Gastrocnemius medialis (tissue), 4 donors: Measurements from ENCODE around the gene SLC3A2. TPM values are rescaled to one million over a fixed set of nuclear protein-coding genes. Genes with fewer than 3 reads are reported as not detected.
"Not testable (repeated sequence)": the region's sequence is repeated elsewhere in the genome, so short reads cannot be mapped to it uniquely, and the experiment has no call there.

ENCODE experiments used
- ATAC-seq, 2 donors: fragments of 150-250 bp; one replicate each; pipeline ENCODE4 v1.9.1; 2016
- DNase-seq, 2 donors: peaks; one replicate each; pipeline ENCODE4 v3.0.0-alpha.2; 2019
- H3K27ac ChIP-seq, 4 donors: fragments of 200-600 bp; sonication (generic); 1 replicate in 1 of 4; 2 replicates in 3 of 4; pipeline ENCODE4 v1.5.1; 2016 to 2018; ENCODE audit warnings: mild to moderate bottlenecking in 2 of 4, moderate library complexity in 1 of 4
- H3K27me3 ChIP-seq, 3 donors: fragments of 200-600 bp; sonication (generic) in 2 of 3; 1 replicate in 1 of 3; 2 replicates in 2 of 3; pipeline versions ENCODE4 v1.5.1 to v1.6.0; 2016 to 2019; ENCODE audit warnings: mild to moderate bottlenecking in 1 of 3, moderate library complexity in 1 of 3
- H3K36me3 ChIP-seq, 2 donors: fragments of 200-600 bp; sonication (generic) in 1 of 2; one replicate each; pipeline ENCODE4 v1.5.1; 2017 to 2018
- H3K4me1 ChIP-seq, 2 donors: fragments of 200-600 bp; sonication (generic) in 1 of 2; one replicate each; pipeline ENCODE4 v1.5.1; 2016 to 2017; ENCODE audit warnings: mild to moderate bottlenecking in 2 of 2
- H3K4me3 ChIP-seq, 4 donors: fragments of 200-600 bp; sonication (generic) in 3 of 4; 1 replicate in 1 of 4; 2 replicates in 3 of 4; pipeline ENCODE4 v1.5.1; 2016 to 2019; ENCODE audit warnings: mild to moderate bottlenecking in 2 of 4
- H3K9me3 ChIP-seq, 3 donors: fragments of 200-600 bp; sonication (generic) in 2 of 3; 1 replicate in 1 of 3; 2 replicates in 2 of 3; pipeline ENCODE4 v1.5.1; 2016 to 2019
- CTCF ChIP-seq, 5 experiments: fragments of 450-650 bp in 3 of 5; fragments of 200-600 bp in 2 of 5; sonication (generic) in 2 of 5; IDR thresholded peaks in 4 of 5; conservative IDR thresholded peaks in 1 of 5; 1 replicate in 4 of 5; 2 replicates in 1 of 5; pipeline ENCODE4 v1.5.1; 2016 to 2019; ENCODE audit warnings: antibody characterized with exemption in 5 of 5, mild to moderate bottlenecking in 3 of 5, moderate library complexity in 3 of 5
- POLR2A ChIP-seq, 2 donors: fragments of 450-650 bp; IDR thresholded peaks; one replicate each; pipeline ENCODE4 v1.6.1; 2017; ENCODE audit warnings: antibody characterized with exemption in 2 of 2, mild to moderate bottlenecking in 2 of 2, moderate library complexity in 2 of 2
- in situ Hi-C, 4 donors: fragments of 200-750 bp; cut with MboI; loops; one replicate each; pipeline versions ENCODE4 v1.15.0 to v1.8.0; 2017; ENCODE audit warnings: low sequenced_read_pairs in 4 of 4
- intact Hi-C: fragments of 100-400 bp; cut with DNase I; formaldehyde crosslinking; loops from one replicate; pipeline ENCODE4 v1.15.1; 2023; ENCODE audit warnings: low total_unique reads
- total RNA-seq, 4 donors: library from RNA; depleted of rRNA; stranded (reverse); fragments of >200 nt; gene quantifications; one replicate each; pipeline versions ENCODE4 v1.1.0 to v1.2.3, GENCODE V29; 2016

The SLC3A2 gene
- total RNA-seq, 4 donors from 2014 or later = 158 to 278 (median 189) TPM

- in situ Hi-C loops = loop anchor here (5.0 to 25.0 kb wide), 3 partner anchors 74 to 474 kb away; partner anchors contain the start of gene TMEM179B (in 4 of the 4)
- no peaks in the 10 kb centered on the region for H3K27me3 ChIP-seq
- H3K36me3 ChIP-seq = no peaks in the 10 kb centered on the region
- H3K27ac ChIP-seq = no peak overlapping the region
- no peak overlapping the region for H3K4me3 ChIP-seq
- DNase-seq (no peak), ATAC-seq (no peak)
- intact Hi-C loops = no loop called here
- no peak for TF ChIP-seq POLR2A (IDR thresholded peaks at IDR 0.05)
- TF ChIP-seq CTCF (IDR thresholded peaks at IDR 0.05 in 4 of 5, conservative IDR thresholded peaks at IDR 0.05 in 1 of 5) = no peak
- H3K4me1 ChIP-seq = peaks cover 0 to 7% of the 10 kb centered on the region in 2 donors
- H3K9me3 ChIP-seq = no peaks in the 10 kb centered on the region
Observed at GRCh38 chr11:62860835-62861563, 19.7 kb upstream of the SLC3A2 start.

- H3K4me3 ChIP-seq, H3K36me3 ChIP-seq, H3K4me1 ChIP-seq, ATAC-seq, H3K9me3 ChIP-seq, H3K27ac ChIP-seq, DNase-seq, H3K27me3 ChIP-seq: not testable (repeated sequence)
- intact Hi-C loops (loop anchor here (1.0 to 2.0 kb wide), 2 partner anchors 75 to 467 kb away; no protein-coding TSS in a partner anchor), in situ Hi-C loops (loop anchor here (5.0 to 25.0 kb wide), 3 partner anchors 74 to 474 kb away; partner anchors contain the start of gene TMEM179B (in 4 of the 4))
Observed at GRCh38 chr11:62861564-62862192, 19.0 kb upstream of the SLC3A2 start.

- Histone ChIP-seq H3K27ac (no peak overlapping the region), H3K36me3 (no peaks in the 10 kb centered on the region), H3K4me3 (no peak overlapping the region), H3K9me3 (no peaks in the 10 kb centered on the region), H3K4me1 (no peaks in the 10 kb centered on the region), H3K27me3 (no peaks in the 10 kb centered on the region)
- TF ChIP-seq POLR2A (IDR thresholded peaks at IDR 0.05) (no peak), CTCF (IDR thresholded peaks at IDR 0.05 in 4 of 5, conservative IDR thresholded peaks at IDR 0.05 in 1 of 5) (no peak)
- intact Hi-C loops = loop anchor here (2.0 kb wide), 1 partner anchor 469 kb away; no protein-coding TSS in a partner anchor
- ATAC-seq (no peak), DNase-seq (no peak)
- in situ Hi-C loops = loop anchor here (5.0 to 25.0 kb wide), 3 partner anchors 77 to 477 kb away; partner anchors contain the start of gene TMEM179B (in 4 of the 4)
Observed at GRCh38 chr11:62863687-62864335, 16.9 kb upstream of the SLC3A2 start.

- Histone ChIP-seq H3K27me3 (no peaks in the 10 kb centered on the region), H3K27ac (no peak overlapping the region), H3K36me3 (no peaks in the 10 kb centered on the region), H3K4me3 (no peak overlapping the region), H3K9me3 (no peaks in the 10 kb centered on the region), H3K4me1 (no peaks in the 10 kb centered on the region)
- intact Hi-C loops (no loop called here), in situ Hi-C loops (loop anchor here (10.0 to 25.0 kb wide), 2 partner anchors 81 to 478 kb away; partner anchors contain the start of gene TMEM179B (in 2 of the 4))
- no peak for ATAC-seq
- TF ChIP-seq CTCF (IDR thresholded peaks at IDR 0.05 in 4 of 5, conservative IDR thresholded peaks at IDR 0.05 in 1 of 5) = no peak
- no peak for TF ChIP-seq POLR2A (IDR thresholded peaks at IDR 0.05)
- DNase-seq = no peak
Observed at GRCh38 chr11:62865635-62866034, 15.1 kb upstream of the SLC3A2 start.
